Activated T-cell treated with anti-CD3 and anti-CD28 coated beads, Interleukin-2, amount 50 U/mL, for 72 hours (primary cell): ENCODE results near the gene POLR1B. TPM values are rescaled to one million over a fixed set of nuclear protein-coding genes. Genes with fewer than 3 reads are reported as not detected.
A peak's percentile ranks its signal among the peaks of the same experiment; 100 is the strongest.
"Not testable (repeated sequence)": the region's sequence is repeated elsewhere in the genome, so short reads cannot be mapped to it uniquely, and the experiment has no call there.

Source experiments
- ATAC-seq, 2 donors: fragments of 150-1000 bp; cut with Tn5 transposase; replicated peaks in 1 of 2; 2 replicates each; pipeline ENCODE4 v1.10.0; 2021; ENCODE audit warnings: moderate library complexity in 2 of 2, mild to moderate bottlenecking in 1 of 2
- DNase-seq, 2 donors: peaks; one replicate each; pipeline ENCODE4 v3.0.0; 2021 to 2022; ENCODE audit warnings: mixed read lengths in 1 of 2
- H3K27ac Mint-ChIP-seq: one replicate; pipeline ENCODE4 v1.8.0; 2022; ENCODE audit warnings: mild to moderate bottlenecking, moderate library complexity, mixed read lengths
- H3K27me3 Mint-ChIP-seq: one replicate; pipeline ENCODE4 v1.8.0; 2022; ENCODE audit warnings: low read depth, mixed read lengths
- H3K36me3 Mint-ChIP-seq, 2 donors: one replicate each; pipeline ENCODE4 v1.8.0; 2022; ENCODE audit warnings: mixed read lengths in 2 of 2, mild to moderate bottlenecking in 1 of 2; ENCODE audit not compliant: insufficient read depth in 2 of 2
- H3K4me1 Mint-ChIP-seq: one replicate; pipeline ENCODE4 v1.8.0; 2022; ENCODE audit warnings: low read depth, mixed read lengths
- H3K4me3 Mint-ChIP-seq, 2 donors: one replicate each; pipeline ENCODE4 v1.8.0; 2022; ENCODE audit warnings: mild to moderate bottlenecking in 2 of 2, mixed read lengths in 2 of 2, moderate library complexity in 2 of 2
- H3K9me3 Mint-ChIP-seq, 2 donors: one replicate each; pipeline ENCODE4 v1.8.0; 2022; ENCODE audit warnings: mixed read lengths in 2 of 2
- total RNA-seq, 2 donors: library from RNA; stranded (reverse); gene quantifications; one replicate each; pipeline ENCODE4 v1.2.3, GENCODE V29; 2022

POLR1B gene
- total RNA-seq, 2 donors from 2014 or later = 39.3 to 45.3 TPM

DNA sequence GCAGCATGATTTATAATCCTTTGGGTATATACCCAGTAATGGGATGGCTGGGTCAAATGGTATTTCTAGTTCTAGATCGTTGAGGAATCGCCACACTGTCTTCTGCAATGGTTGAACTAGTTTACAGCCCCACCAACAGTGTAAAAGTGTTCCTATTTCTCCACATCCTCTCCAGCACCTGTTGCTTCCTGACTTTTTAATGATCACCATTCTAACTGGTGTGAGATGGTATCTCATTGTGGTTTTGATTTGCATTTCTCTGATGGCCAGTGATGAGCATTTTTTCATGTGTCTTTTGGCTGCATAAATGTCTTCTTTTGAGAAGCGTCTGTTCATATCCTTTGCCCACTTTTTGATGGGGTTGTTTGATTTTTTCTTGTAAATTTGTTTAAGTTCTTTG, 18.0 kb upstream of the POLR1B start:
- not testable (repeated sequence) for H3K4me1 Mint-ChIP-seq, H3K27ac Mint-ChIP-seq, H3K4me3 Mint-ChIP-seq, DNase-seq, H3K9me3 Mint-ChIP-seq, ATAC-seq, H3K27me3 Mint-ChIP-seq
- H3K36me3 Mint-ChIP-seq = peaks cover 19 to 25% of the 10 kb centered on the region in 2 donors

GRCh38 chr2:112528541-112528940, 13.7 kb upstream of the POLR1B start:
- Mint-ChIP-seq H3K9me3 (no peaks in the 10 kb centered on the region), H3K27me3 (no peaks in the 10 kb centered on the region), H3K36me3 (peaks cover 9 to 12% of the 10 kb centered on the region in 2 donors), H3K4me3 (no peak overlapping the region), H3K4me1 (no peaks in the 10 kb centered on the region), H3K27ac (no peak overlapping the region)
- no peak for ATAC-seq
- DNase-seq = no peak

DNA sequence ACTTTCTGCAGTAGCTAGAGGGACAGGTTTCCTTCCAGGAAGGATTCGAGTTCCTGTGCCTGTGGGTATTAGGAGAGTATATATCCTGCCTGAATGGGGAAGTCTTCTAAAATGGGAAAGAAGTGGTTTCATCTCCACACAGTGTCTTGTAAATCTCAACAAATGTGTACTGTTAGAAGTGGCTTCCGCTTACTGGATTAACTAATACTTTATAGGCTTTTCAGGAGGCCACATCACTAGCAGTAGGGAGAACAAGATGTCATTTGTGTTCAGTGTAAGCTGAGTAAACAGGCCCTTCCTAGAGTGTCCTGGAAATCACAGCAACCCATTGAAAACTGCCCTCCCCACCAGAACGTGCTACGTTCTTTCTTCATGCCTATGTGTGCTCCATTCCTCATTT, 12.5 kb upstream of the POLR1B start:
- Mint-ChIP-seq H3K27ac (no peak overlapping the region), H3K36me3 (peaks cover 7 to 9% of the 10 kb centered on the region in 2 donors), H3K9me3 (no peaks in the 10 kb centered on the region), H3K4me3 (no peak overlapping the region), H3K4me1 (no peaks in the 10 kb centered on the region), H3K27me3 (no peaks in the 10 kb centered on the region)
- DNase-seq (no peak), ATAC-seq (no peak)

DNA sequence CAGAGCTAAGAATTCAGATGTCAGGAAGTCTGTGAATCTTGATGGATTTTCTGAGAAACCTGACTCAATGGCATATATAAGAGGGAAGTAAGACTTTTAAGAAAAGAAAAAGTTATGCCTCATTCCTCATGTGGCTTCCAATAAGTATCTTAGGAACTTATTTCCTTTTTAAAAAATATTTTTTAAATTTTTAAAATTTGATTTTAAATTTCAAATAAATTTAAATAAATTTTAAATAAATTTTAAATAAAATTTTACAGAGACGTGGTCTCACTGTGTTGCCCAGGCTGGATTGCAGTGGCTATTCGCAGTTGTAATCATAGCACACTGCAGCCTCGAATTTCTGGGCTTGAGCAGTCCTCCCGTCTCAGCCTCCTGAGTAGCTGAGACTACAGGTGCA, 11.5 kb upstream of the POLR1B start:
- no peaks in the 10 kb centered on the region for H3K4me1 Mint-ChIP-seq
- H3K4me3 Mint-ChIP-seq = no peak overlapping the region
- H3K27ac Mint-ChIP-seq = no peak overlapping the region
- peaks cover 7 to 9% of the 10 kb centered on the region in 2 donors for H3K36me3 Mint-ChIP-seq
- DNase-seq = no peak
- H3K9me3 Mint-ChIP-seq = no peaks in the 10 kb centered on the region
- no peak for ATAC-seq
- H3K27me3 Mint-ChIP-seq = no peaks in the 10 kb centered on the region

GRCh38 chr2:112534826-112535225, 7.4 kb upstream of the POLR1B start:
- DNase-seq (no peak), ATAC-seq (no peak)
- Mint-ChIP-seq H3K4me3 (no peak overlapping the region), H3K36me3 (peaks cover 2 to 6% of the 10 kb centered on the region in 2 donors), H3K27ac (no peak overlapping the region), H3K9me3 (peaks cover 0 to 2% of the 10 kb centered on the region in 2 donors), H3K4me1 (no peaks in the 10 kb centered on the region), H3K27me3 (no peaks in the 10 kb centered on the region)

- H3K27ac Mint-ChIP-seq, H3K4me1 Mint-ChIP-seq, H3K9me3 Mint-ChIP-seq, DNase-seq, H3K4me3 Mint-ChIP-seq, H3K36me3 Mint-ChIP-seq, ATAC-seq, H3K27me3 Mint-ChIP-seq: not testable (repeated sequence)
Measured at GRCh38 chr2:112536665-112537064, 5.6 kb upstream of the POLR1B start.

DNA sequence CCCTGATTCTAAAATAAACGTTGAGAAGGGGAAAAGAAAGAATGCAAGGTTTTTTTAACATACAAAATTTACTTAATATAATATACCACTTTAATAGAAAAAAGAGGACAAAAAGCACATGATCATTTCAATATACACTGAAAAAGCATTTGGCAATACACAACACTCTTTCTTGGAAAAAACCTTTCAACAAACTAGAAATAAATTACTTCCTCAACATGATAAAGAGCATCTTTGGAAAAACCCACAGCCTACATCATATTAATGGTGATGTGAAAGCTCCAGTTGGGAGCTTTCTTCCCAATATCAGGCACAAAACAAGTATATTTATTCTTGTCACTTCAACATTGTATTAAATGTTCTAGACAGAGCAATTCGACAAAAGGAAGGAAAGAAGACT, 3.0 kb upstream of the POLR1B start:
- Mint-ChIP-seq H3K27ac (no peak overlapping the region), H3K4me3 (no peak overlapping the region), H3K9me3 (peaks cover 0 to 2% of the 10 kb centered on the region in 2 donors), H3K4me1 (peaks cover 10% of the 10 kb centered on the region), H3K27me3 (no peaks in the 10 kb centered on the region), H3K36me3 (peaks cover 0 to 1% of the 10 kb centered on the region in 2 donors)
- no peak for ATAC-seq
- no peak for DNase-seq

DNA sequence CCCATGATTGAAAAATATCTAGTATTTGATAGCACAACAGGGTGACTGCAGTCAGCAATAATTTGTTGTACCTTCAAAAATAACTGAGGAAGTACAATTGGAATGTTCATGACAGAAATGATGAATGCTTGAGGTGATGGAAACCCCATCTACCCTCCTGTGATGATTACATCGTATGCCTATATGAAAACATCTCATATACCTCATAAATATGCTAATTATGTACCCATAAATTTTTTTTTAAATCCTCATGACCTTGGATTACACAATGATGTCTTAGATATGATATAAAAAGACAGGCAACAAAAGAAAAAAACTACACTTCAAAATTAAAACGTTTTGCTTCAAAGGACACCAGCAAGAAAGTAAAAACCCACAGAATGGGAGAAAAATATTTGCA, 1.4 kb upstream of the POLR1B start:
- ATAC-seq = no peak
- DNase-seq = no peak
- Mint-ChIP-seq H3K27me3 (no peaks in the 10 kb centered on the region), H3K36me3 (peaks cover 0 to 1% of the 10 kb centered on the region in 2 donors), H3K4me1 (peaks cover 10% of the 10 kb centered on the region), H3K4me3 (no peak overlapping the region), H3K9me3 (peaks cover 0 to 2% of the 10 kb centered on the region in 2 donors), H3K27ac (no peak overlapping the region)

GRCh38 chr2:112541315-112542122, 746 bp upstream of the POLR1B start:
- peaks cover 0 to 1% of the 10 kb centered on the region in 2 donors for H3K9me3 Mint-ChIP-seq
- H3K27me3 Mint-ChIP-seq = no peaks in the 10 kb centered on the region
- H3K36me3 Mint-ChIP-seq = peaks cover 0 to 1% of the 10 kb centered on the region in 2 donors
- ATAC-seq (peak; percentile 81 to 85), DNase-seq (peak; percentile 78 to 83)
- H3K4me1 Mint-ChIP-seq = peaks cover 10% of the 10 kb centered on the region
- H3K4me3 Mint-ChIP-seq = no peak overlapping the region
- H3K27ac Mint-ChIP-seq = no peak overlapping the region

DNA sequence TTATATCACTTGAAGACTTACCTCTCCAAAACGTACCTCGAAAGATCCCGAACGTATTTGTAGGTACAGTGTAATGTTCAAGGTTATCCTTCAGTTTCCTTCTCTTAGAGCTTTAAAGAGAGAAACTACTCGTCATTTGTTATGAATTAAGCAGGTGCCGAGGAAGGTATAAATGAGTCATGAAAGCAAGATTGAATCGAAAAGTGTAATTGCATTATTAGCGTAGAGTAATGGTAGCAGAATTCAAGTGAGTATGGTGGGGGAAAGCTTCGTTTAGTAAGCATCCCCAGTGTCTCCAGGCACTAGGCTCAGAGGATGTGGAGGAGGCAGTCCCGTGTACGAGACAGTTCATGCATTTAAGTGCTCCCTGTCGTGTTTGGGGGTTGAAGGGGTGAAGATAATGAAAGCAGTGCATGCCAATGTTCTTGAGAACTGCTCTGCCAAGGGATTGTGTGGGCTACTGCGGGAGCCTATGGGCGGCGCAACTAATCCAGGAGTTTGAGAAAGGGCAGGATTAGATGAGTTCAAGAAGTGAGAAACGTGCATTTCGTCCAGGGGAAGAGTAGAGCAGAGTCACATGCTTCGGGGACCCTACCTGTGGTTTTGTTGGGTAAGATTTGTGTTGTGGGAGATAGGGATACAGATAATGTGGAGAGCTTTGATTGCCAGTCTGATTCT, 858 bp downstream of the POLR1B start:
- Mint-ChIP-seq H3K27ac (no peak overlapping the region), H3K36me3 (peaks cover 3 to 9% of the 10 kb centered on the region in 2 donors), H3K4me3 (no peak overlapping the region), H3K27me3 (no peaks in the 10 kb centered on the region), H3K4me1 (peaks cover 10% of the 10 kb centered on the region), H3K9me3 (no peaks in the 10 kb centered on the region)
- DNase-seq (peak; percentile 6 to 21), ATAC-seq (peak in 1 of 2 donors; percentile 0)

- Mint-ChIP-seq H3K27me3 (no peaks in the 10 kb centered on the region), H3K9me3 (no peaks in the 10 kb centered on the region), H3K27ac (no peak overlapping the region), H3K4me3 (no peak overlapping the region), H3K36me3 (peaks cover 10 to 31% of the 10 kb centered on the region in 2 donors), H3K4me1 (peaks cover 5% of the 10 kb centered on the region)
- no peak for ATAC-seq
- no peak for DNase-seq
Measured at GRCh38 chr2:112547333-112547732, 5.1 kb downstream of the POLR1B start.

DNA sequence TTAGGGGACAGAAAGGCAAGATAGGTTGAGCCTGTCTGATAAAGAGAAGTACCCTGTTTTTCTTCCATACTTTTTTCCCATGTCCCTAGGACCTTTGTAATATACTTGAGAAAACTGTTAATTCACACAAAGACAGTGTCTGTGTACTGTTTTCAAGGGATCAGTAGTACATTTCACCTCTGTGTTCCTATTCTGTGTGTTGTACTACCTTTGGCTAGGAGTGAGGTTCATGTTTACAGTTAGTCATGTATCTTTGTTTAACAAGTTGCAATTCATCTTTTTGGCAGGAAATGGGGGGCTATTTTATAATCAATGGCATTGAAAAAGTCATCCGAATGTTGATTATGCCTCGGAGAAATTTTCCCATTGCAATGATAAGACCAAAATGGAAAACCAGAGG, 6.7 kb downstream of the POLR1B start:
- H3K27me3 Mint-ChIP-seq = no peaks in the 10 kb centered on the region
- H3K27ac Mint-ChIP-seq = peak overlapping the region; percentile 65

DNA sequence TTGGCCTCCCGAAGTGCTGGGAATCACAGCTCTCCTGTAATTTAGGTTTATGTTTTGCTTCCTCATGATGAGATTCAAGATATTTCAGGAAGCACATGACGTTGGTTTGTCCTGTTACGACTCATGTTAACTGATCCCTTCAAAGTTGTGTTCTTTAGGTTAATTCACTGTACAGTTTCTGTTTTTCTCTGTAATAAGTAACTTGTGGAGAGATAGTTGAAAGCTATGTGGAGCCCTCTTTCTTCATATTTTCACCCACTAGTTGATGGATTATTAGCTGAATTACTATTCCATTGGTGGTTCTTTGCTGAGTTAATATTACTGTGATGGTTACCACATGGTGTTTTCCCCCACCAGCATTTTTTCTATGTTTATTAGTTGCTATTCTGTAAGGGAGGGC, 23.8 kb downstream of the POLR1B start:
- Mint-ChIP-seq H3K27ac (peak overlapping the region; percentile 73), H3K4me1 (no peaks in the 10 kb centered on the region), H3K9me3 (no peaks in the 10 kb centered on the region), H3K4me3 (no peak overlapping the region), H3K27me3 (no peaks in the 10 kb centered on the region), H3K36me3 (peaks cover 19 to 58% of the 10 kb centered on the region in 2 donors)
- ATAC-seq = no peak
- no peak for DNase-seq

More for the DNA sequence above, 6.7 kb downstream of the POLR1B start:
- ATAC-seq = no peak
- Mint-ChIP-seq H3K4me1 (peaks cover 5% of the 10 kb centered on the region), H3K9me3 (no peaks in the 10 kb centered on the region), H3K36me3 (peaks cover 12 to 44% of the 10 kb centered on the region in 2 donors), H3K4me3 (no peak overlapping the region)
- no peak for DNase-seq
